H1 (cell line): ENCODE measurements around the gene HM13. TPM values are rescaled to one million over a fixed set of nuclear protein-coding genes. Genes with fewer than 3 reads are reported as not detected.
A peak's percentile ranks its signal among the peaks of the same experiment; 100 is the strongest.

ENCODE experiments used
- CTCF ChIA-PET: fragments of 300-600 bp; sonication (Branson Sonifier 250); formaldehyde crosslinking; loops from one replicate; lab custom pipeline; 2021; ENCODE audit not compliant: partially characterized antibody; lab: Charles Lee
- POLR2A ChIA-PET: fragments of 300-600 bp; sonication (Branson Sonifier 250); formaldehyde crosslinking; loops from one replicate; lab custom pipeline; 2021; ENCODE audit warnings: inconsistent platforms; ENCODE audit not compliant: partially characterized antibody; lab: Charles Lee
- DNase-seq, 2 experiments: peaks; one replicate each; pipeline versions ENCODE4 v3.0.0 to v3.0.0-alpha.2; 2010 to 2022; ENCODE audit warnings: low spot score in 2 of 2, low read depth in 1 of 2, mixed read lengths in 1 of 2
- FAIRE-seq: peaks from 2 replicates; lab custom pipeline; 2011; peaks lifted over from hg19 to GRCh38; lab: Jason Lieb, UNC
- H2AFZ ChIP-seq: 2 replicates; pipeline ENCODE4 v1.8.1; 2012; ENCODE audit warnings: low read length, inconsistent platforms
- H2AK5ac ChIP-seq: 2 replicates; pipeline ENCODE4 v1.6.1; 2013; ENCODE audit warnings: low read depth, low read length
- H2BK120ac ChIP-seq: replicated peaks from 2 replicates; pipeline ENCODE3; 2013; ENCODE audit warnings: low read depth, low read length, inconsistent platforms
- H2BK12ac ChIP-seq: 2 replicates; pipeline ENCODE4 v1.6.1; 2013; ENCODE audit warnings: low read depth, low read length
- H2BK15ac ChIP-seq: 2 replicates; pipeline ENCODE4 v1.6.1; 2013; ENCODE audit warnings: low read length
- H2BK20ac ChIP-seq: 2 replicates; pipeline ENCODE4 v1.6.1; 2013; ENCODE audit warnings: low read length
- H2BK5ac ChIP-seq: 2 replicates; pipeline ENCODE4 v1.6.1; 2013; ENCODE audit warnings: low read depth, low read length
- H3K14ac ChIP-seq: 2 replicates; pipeline ENCODE4 v1.6.1; 2013; ENCODE audit warnings: inconsistent platforms; ENCODE audit not compliant: insufficient read length
- H3K18ac ChIP-seq: 2 replicates; pipeline ENCODE4 v1.6.1; 2013; ENCODE audit warnings: low read length; ENCODE audit errors: extremely low read depth
- H3K23ac ChIP-seq: 2 replicates; pipeline ENCODE4 v1.6.1; 2013; ENCODE audit warnings: inconsistent platforms; ENCODE audit not compliant: insufficient read length
- H3K23me2 ChIP-seq: 2 replicates; pipeline ENCODE4 v1.6.1; 2013; ENCODE audit warnings: low read depth, low read length
- H3K27ac ChIP-seq: 2 replicates; pipeline ENCODE4 v1.6.1; 2011; ENCODE audit warnings: low read depth, low read length, inconsistent platforms
- H3K27me3 ChIP-seq, 4 experiments: replicated peaks in 1 of 4; 1 replicate in 1 of 4; 2 replicates in 3 of 4; pipeline versions ENCODE4 v1.6.1 to v1.8.1; 2011 to 2013; ENCODE audit warnings: low read length in 3 of 4, mild to moderate bottlenecking in 3 of 4, inconsistent platforms in 2 of 4, mixed read lengths in 2 of 4, moderate library complexity in 1 of 4; ENCODE audit not compliant: control insufficient read depth in 3 of 4, insufficient read depth in 3 of 4; ENCODE audit errors: extremely low read depth in 1 of 4
- H3K36me3 ChIP-seq, 4 experiments: 2 replicates each; pipeline versions ENCODE4 v1.6.1 to v1.8.1; 2011 to 2013; ENCODE audit warnings: mild to moderate bottlenecking in 4 of 4, low read length in 3 of 4, moderate library complexity in 2 of 4, control low read depth in 1 of 4, inconsistent platforms in 1 of 4; ENCODE audit not compliant: insufficient read depth in 4 of 4, control insufficient read depth in 2 of 4
- H3K4ac ChIP-seq: replicated peaks from 2 replicates; pipeline ENCODE3; 2013; ENCODE audit warnings: low read length, low read depth, mixed read lengths, inconsistent platforms; ENCODE audit not compliant: insufficient read length
- H3K4me1 ChIP-seq, 4 experiments: replicated peaks in 1 of 4; 1 replicate in 1 of 4; 2 replicates in 3 of 4; pipeline versions ENCODE4 v1.6.1 to v1.8.1; 2011 to 2013; ENCODE audit warnings: low read length in 3 of 4, inconsistent platforms in 2 of 4, mixed read lengths in 1 of 4; ENCODE audit not compliant: insufficient read depth in 4 of 4, control insufficient read depth in 3 of 4
- H3K4me2 ChIP-seq, 2 experiments: 2 replicates each; pipeline versions ENCODE4 v1.6.1 to v1.8.1; 2011 to 2013; ENCODE audit warnings: low read depth in 2 of 2, low read length in 2 of 2, control low read depth in 1 of 2, inconsistent platforms in 1 of 2, mild to moderate bottlenecking in 1 of 2; ENCODE audit not compliant: insufficient read depth in 1 of 2
- H3K4me3 ChIP-seq, 4 experiments: fragments of 200-600, 300-600 bp in 1 of 4; sonication (generic), shearing (Covaris generic), sonication (Bioruptor Twin) in 1 of 4; 2 replicates each; pipeline versions ENCODE4 v1.5.1 to v1.8.1; 2011 to 2016; ENCODE audit warnings: low read length in 4 of 4, low read depth in 3 of 4, control low read depth in 2 of 4, inconsistent platforms in 2 of 4, mild to moderate bottlenecking in 2 of 4, mixed read lengths in 1 of 4, moderate library complexity in 1 of 4; ENCODE audit not compliant: insufficient read depth in 2 of 4; ENCODE audit errors: extremely low read depth in 1 of 4
- H3K56ac ChIP-seq: replicated peaks from 2 replicates; pipeline ENCODE3; 2013; ENCODE audit warnings: low read depth, mild to moderate bottlenecking, mixed read lengths, low read length, inconsistent platforms; ENCODE audit not compliant: insufficient read length
- H3K79me1 ChIP-seq: 2 replicates; pipeline ENCODE4 v1.6.1; 2013; ENCODE audit warnings: low read depth, low read length, control low read depth
- H3K79me2 ChIP-seq, 2 experiments: 2 replicates each; pipeline versions ENCODE4 v1.6.1 to v1.8.1; 2012 to 2013; ENCODE audit warnings: low read length in 2 of 2, mild to moderate bottlenecking in 2 of 2, inconsistent platforms in 1 of 2; ENCODE audit not compliant: insufficient read depth in 2 of 2, control insufficient read depth in 1 of 2
- H3K9ac ChIP-seq, 4 experiments: replicated peaks in 1 of 4; 1 replicate in 1 of 4; 2 replicates in 3 of 4; pipeline versions ENCODE4 v1.6.1 to v1.8.1; 2011 to 2013; ENCODE audit warnings: low read depth in 3 of 4, low read length in 3 of 4, control low read depth in 2 of 4, mild to moderate bottlenecking in 2 of 4, moderate library complexity in 2 of 4, inconsistent platforms in 1 of 4; ENCODE audit errors: extremely low read depth in 1 of 4
- H3K9me3 ChIP-seq, 2 experiments: 2 replicates each; pipeline versions ENCODE4 v1.6.1 to v1.8.1; 2012 to 2013; ENCODE audit warnings: mild to moderate bottlenecking in 2 of 2, moderate library complexity in 2 of 2, control low read depth in 1 of 2, inconsistent platforms in 1 of 2, low read depth in 1 of 2, low read length in 1 of 2, mixed read lengths in 1 of 2; ENCODE audit not compliant: insufficient read depth in 2 of 2
- H4K20me1 ChIP-seq, 2 experiments: replicated peaks in 1 of 2; 2 replicates each; pipeline versions ENCODE3 to v1.8.1; 2011 to 2013; ENCODE audit warnings: inconsistent platforms in 2 of 2, low read length in 2 of 2, mild to moderate bottlenecking in 1 of 2; ENCODE audit not compliant: insufficient read depth in 2 of 2, control insufficient read depth in 1 of 2
- H4K5ac ChIP-seq: 2 replicates; pipeline ENCODE4 v1.6.1; 2013; ENCODE audit warnings: low read length, low read depth, mixed read lengths, inconsistent platforms; ENCODE audit not compliant: insufficient read length
- H4K8ac ChIP-seq: 2 replicates; pipeline ENCODE4 v1.8.0; 2013; ENCODE audit warnings: mild to moderate bottlenecking, moderate library complexity, low read length, inconsistent platforms; ENCODE audit not compliant: insufficient read depth; ENCODE audit errors: extremely low read depth
- H4K91ac ChIP-seq: replicated peaks from 2 replicates; pipeline ENCODE3; 2013; ENCODE audit warnings: low read length, mixed read lengths, inconsistent platforms; ENCODE audit not compliant: insufficient read length
- CTBP2 ChIP-seq: IDR thresholded peaks from 2 replicates; pipeline ENCODE4 v1.7.0; 2011; ENCODE audit warnings: borderline replicate concordance, mild to moderate bottlenecking, moderate library complexity, mixed read lengths, low read length; ENCODE audit not compliant: insufficient read depth, insufficient read length
- WGBS, 2 experiments: shearing (Covaris generic) in 1 of 2; methylation state at CpG; one replicate each; pipeline versions ENCODE4 v1.1.6 to v1.1.7; 2013 to 2015; ENCODE audit warnings: low lambda C conversion rate in 2 of 2, mixed read lengths in 2 of 2, inconsistent platforms in 1 of 2, low coverage in 1 of 2, missing lambda C conversion rate in 1 of 2; ENCODE audit not compliant: insufficient replicate concordance in 2 of 2, insufficient coverage in 1 of 2, insufficient read length in 1 of 2; ENCODE audit errors: extremely low coverage in 1 of 2, missing lambda C conversion rate in 1 of 2; 5-methylcytosine and 5-hydroxymethylcytosine counted together
- polyA plus RNA-seq, 7 experiments: library from polyadenylated mRNA; depleted of rRNA in 3 of 7; stranded (reverse) in 5 of 7; unstranded in 2 of 7; fragments of >200 nt in 5 of 7; fragments of 200-250 nt in 2 of 7; gene quantifications; 1 replicate in 5 of 7; 2 replicates in 1 of 7; 4 replicates in 1 of 7; pipeline versions ENCODE4 v1.2.1 to v1.2.3, GENCODE V29; 2011 to 2013; ENCODE audit warnings: missing spikeins in 2 of 7, mixed read lengths in 2 of 7
- total RNA-seq: library from RNA; stranded (reverse); fragmentation: NEBNext Ultra II Directional; extraction: Animal tissue kit (Norgen Biotek cat#: 25700); gene quantifications from 2 replicates; pipeline ENCODE4 v1.2.1, GENCODE V29; 2021

Gene HM13
- total and polyA plus RNA-seq, 2 of the 8 experiments (the other 6 are each of a cell fraction or from before 2014, with no cell fraction given): 118 to 183 TPM

GRCh38 chr20:31475472-31476293, 38.6 kb upstream of the HM13 start:
- no peak overlapping the region for H4K91ac ChIP-seq
- POLR2A ChIA-PET: no interaction called here
- H3K4me1 ChIP-seq: no peaks in the 10 kb centered on the region
- no peaks in the 10 kb centered on the region for H4K20me1 ChIP-seq
- H3K23ac ChIP-seq: no peak overlapping the region
- no peak overlapping the region for H2BK20ac ChIP-seq
- DNase-seq (no peak), FAIRE-seq (no peak)
- no peak overlapping the region for H4K5ac ChIP-seq
- no peak overlapping the region for H2BK5ac ChIP-seq
- H3K9me3 ChIP-seq: peaks cover 64 to 77% of the 10 kb centered on the region in 2 experiments
- H3K4me3 ChIP-seq: peak overlapping the region in 1 of 4 experiments; percentile 31; a peak in 3 of 8 replicates
- no peaks in the 10 kb centered on the region for H3K79me2 ChIP-seq
- H3K4me2 ChIP-seq: no peak overlapping the region; a peak in 1 of 4 replicates
- no peak overlapping the region for H3K18ac ChIP-seq
- H3K27me3 ChIP-seq: no peaks in the 10 kb centered on the region
- no peak overlapping the region for H3K4ac ChIP-seq
- CTCF ChIA-PET: interaction anchor here (0.7 to 1.8 kb wide), 3 partner anchors 8 to 27 kb away, joined by 3 to 9 read pairs (median 4); no protein-coding TSS in a partner anchor
- no peak overlapping the region for H3K14ac ChIP-seq
- no peaks in the 10 kb centered on the region for H3K79me1 ChIP-seq
- no peak overlapping the region for H2BK120ac ChIP-seq
- no peak overlapping the region for H3K9ac ChIP-seq
- H3K23me2 ChIP-seq: no peaks in the 10 kb centered on the region
- no peak overlapping the region for H2AK5ac ChIP-seq
- no peak overlapping the region for H2AFZ ChIP-seq
- no peak overlapping the region for H2BK15ac ChIP-seq
- no peak overlapping the region for H2BK12ac ChIP-seq
- H3K36me3 ChIP-seq: no peaks in the 10 kb centered on the region
- 90% methylated on average over 29 of the region's 29 CpGs; no CpG with 5 or more reads in 1 of the 2 experiments for WGBS, 2 experiments
- H3K56ac ChIP-seq: no peak overlapping the region
- no peak overlapping the region for H4K8ac ChIP-seq
- H3K27ac ChIP-seq: no peak overlapping the region
- no peak for TF ChIP-seq CTBP2
